Breast epithelium (tissue), 4 donors: Measurements from ENCODE around the gene RTL10. TPM values are rescaled to one million over a fixed set of nuclear protein-coding genes. Genes with fewer than 3 reads are reported as not detected.
A peak's percentile ranks its signal among the peaks of the same experiment; 100 is the strongest.

ENCODE experiments used
- DNase-seq, 2 donors: peaks; one replicate each; pipeline ENCODE4 v3.0.0-alpha.2; 2019; ENCODE audit warnings: low spot score in 2 of 2
- H3K27ac ChIP-seq, 2 donors: fragments of 200-600 bp; sonication (generic) in 1 of 2; one replicate each; pipeline ENCODE4 v1.5.1; 2016 to 2019; ENCODE audit warnings: mild to moderate bottlenecking in 1 of 2
- H3K27me3 ChIP-seq, 2 donors: fragments of 200-600 bp; sonication (generic) in 1 of 2; one replicate each; pipeline versions ENCODE4 v1.5.1 to v1.6.0; 2017 to 2019; ENCODE audit warnings: control low read depth in 1 of 2, mild to moderate bottlenecking in 1 of 2
- H3K36me3 ChIP-seq: fragments of 200-600 bp; one replicate; pipeline ENCODE4 v1.5.1; 2019
- H3K4me1 ChIP-seq, 2 donors: fragments of 200-600 bp; sonication (generic); one replicate each; pipeline ENCODE4 v1.5.1; 2016 to 2019; ENCODE audit warnings: control low read depth in 1 of 2
- H3K4me3 ChIP-seq, 3 donors: fragments of 200-600 bp; sonication (generic); 1 replicate in 2 of 3; 2 replicates in 1 of 3; pipeline ENCODE4 v1.5.1; 2016 to 2019; ENCODE audit warnings: mild to moderate bottlenecking in 3 of 3, moderate library complexity in 2 of 3
- H3K9me3 ChIP-seq, 2 donors: fragments of 200-600 bp; sonication (generic) in 1 of 2; one replicate each; pipeline ENCODE4 v1.5.1; 2016 to 2019; ENCODE audit warnings: control low read depth in 1 of 2
- POLR2A ChIP-seq: fragments of 450-650 bp; IDR thresholded peaks from one replicate; pipeline ENCODE4 v1.6.1; 2016; ENCODE audit warnings: antibody characterized with exemption, mild to moderate bottlenecking, moderate library complexity
- POLR2AphosphoS5 ChIP-seq, 3 donors: sonication (generic); formaldehyde crosslinking; IDR thresholded peaks; one replicate each; pipeline ENCODE4 v1.6.1; 2017; ENCODE audit warnings: antibody characterized with exemption in 3 of 3
- intact Hi-C: fragments of 100-400 bp; cut with DNase I; formaldehyde crosslinking; loops from one replicate; pipeline ENCODE4 v1.15.1; 2023; ENCODE audit warnings: low total_unique reads
- total RNA-seq, 3 donors: library from RNA; depleted of rRNA; stranded (reverse); fragments of >200 nt; gene quantifications; one replicate each; pipeline ENCODE4 v1.1.0, GENCODE V29; 2016
- TF ChIP-seq, protein P1 (sequence below), 3 donors: fragments of 450-650 bp; IDR thresholded peaks; one replicate each; pipeline ENCODE4 v1.5.1; 2016 to 2017; ENCODE audit warnings: antibody characterized with exemption in 3 of 3, mild to moderate bottlenecking in 3 of 3, moderate library complexity in 3 of 3

Gene RTL10
- total RNA-seq, 3 donors from 2014 or later = 6.7 to 21.5 (median 14.1) TPM

DNA sequence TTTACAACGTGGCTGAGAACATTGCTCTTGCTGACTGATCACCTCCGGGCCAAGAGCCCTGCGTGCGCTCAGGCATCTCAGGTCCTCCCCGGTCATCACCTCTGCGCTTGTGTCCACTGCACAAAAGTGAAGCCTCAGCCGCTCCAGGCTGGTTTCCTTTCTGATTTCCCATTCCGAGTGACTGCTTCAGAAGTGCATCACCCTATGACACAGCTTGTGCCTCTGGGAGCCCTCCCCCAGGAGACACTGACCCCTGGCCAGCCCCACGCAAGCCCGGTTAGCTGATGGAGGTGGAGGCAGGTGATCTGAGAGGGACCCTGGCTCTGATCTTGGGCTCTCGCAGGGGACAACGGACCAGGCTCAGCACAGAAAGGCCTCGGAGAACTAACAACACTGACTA lies 38.3 kb upstream of the RTL10 start:
- Histone ChIP-seq H3K36me3 (no peaks in the 10 kb centered on the region), H3K4me3 (no peak overlapping the region), H3K27ac (peak overlapping the region in 1 of 2 donors; percentile 61), H3K9me3 (no peaks in the 10 kb centered on the region), H3K4me1 (peaks cover 0 to 14% of the 10 kb centered on the region in 2 donors), H3K27me3 (no peaks in the 10 kb centered on the region)
- DNase-seq = no peak
- intact Hi-C loops = no loop called here
- TF ChIP-seq POLR2A = no peak
- TF ChIP-seq, protein P1, sequence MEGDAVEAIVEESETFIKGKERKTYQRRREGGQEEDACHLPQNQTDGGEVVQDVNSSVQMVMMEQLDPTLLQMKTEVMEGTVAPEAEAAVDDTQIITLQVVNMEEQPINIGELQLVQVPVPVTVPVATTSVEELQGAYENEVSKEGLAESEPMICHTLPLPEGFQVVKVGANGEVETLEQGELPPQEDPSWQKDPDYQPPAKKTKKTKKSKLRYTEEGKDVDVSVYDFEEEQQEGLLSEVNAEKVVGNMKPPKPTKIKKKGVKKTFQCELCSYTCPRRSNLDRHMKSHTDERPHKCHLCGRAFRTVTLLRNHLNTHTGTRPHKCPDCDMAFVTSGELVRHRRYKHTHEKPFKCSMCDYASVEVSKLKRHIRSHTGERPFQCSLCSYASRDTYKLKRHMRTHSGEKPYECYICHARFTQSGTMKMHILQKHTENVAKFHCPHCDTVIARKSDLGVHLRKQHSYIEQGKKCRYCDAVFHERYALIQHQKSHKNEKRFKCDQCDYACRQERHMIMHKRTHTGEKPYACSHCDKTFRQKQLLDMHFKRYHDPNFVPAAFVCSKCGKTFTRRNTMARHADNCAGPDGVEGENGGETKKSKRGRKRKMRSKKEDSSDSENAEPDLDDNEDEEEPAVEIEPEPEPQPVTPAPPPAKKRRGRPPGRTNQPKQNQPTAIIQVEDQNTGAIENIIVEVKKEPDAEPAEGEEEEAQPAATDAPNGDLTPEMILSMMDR (IDR thresholded peaks at IDR 0.05) = no peak

DNA sequence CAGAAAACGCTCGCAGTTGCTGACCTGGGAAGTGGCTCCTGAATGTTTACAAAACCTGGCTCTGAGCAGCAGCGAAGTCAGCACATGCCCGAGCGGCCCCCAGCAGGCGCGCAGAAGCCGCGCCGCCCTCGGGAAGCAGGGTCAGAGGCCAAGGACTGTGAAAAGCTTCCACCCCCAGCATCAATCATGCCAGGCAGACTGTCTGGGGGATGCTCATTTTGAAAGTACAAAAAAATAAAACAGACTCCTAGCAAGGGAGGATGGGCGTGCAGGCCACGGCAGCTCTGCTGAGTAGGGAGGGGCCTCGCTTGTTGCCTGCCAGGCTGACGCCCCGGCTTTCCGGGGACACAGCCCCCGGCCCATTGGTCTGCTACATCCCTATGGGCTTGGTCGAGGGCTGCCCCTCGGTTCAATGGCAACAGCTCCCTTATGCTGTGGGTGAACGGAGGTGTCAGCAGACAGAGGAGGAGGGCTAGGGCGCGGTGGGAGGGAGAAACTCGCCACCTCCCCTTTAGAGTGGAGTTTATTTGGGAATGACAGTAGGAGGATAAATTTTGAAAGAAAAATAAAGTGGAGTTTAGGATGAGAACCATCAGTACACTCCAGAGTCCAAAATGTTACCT lies 37.7 kb upstream of the RTL10 start:
- Histone ChIP-seq H3K27ac (peak overlapping the region; percentile 33 to 61), H3K4me1 (peaks cover 0 to 14% of the 10 kb centered on the region in 2 donors), H3K27me3 (no peaks in the 10 kb centered on the region), H3K4me3 (peak overlapping the region in 2 of 3 donors; percentile 26 to 53), H3K36me3 (no peaks in the 10 kb centered on the region), H3K9me3 (no peaks in the 10 kb centered on the region)
- DNase-seq = no peak
- intact Hi-C loops = no loop called here
- TF ChIP-seq POLR2AphosphoS5 (IDR thresholded peaks at IDR 0.05) (no peak), POLR2A (no peak)
- TF ChIP-seq, protein P1 (IDR thresholded peaks at IDR 0.05) = no peak

GRCh38 chr22:19891317-19892256 lies 36.9 kb upstream of the RTL10 start:
- H3K4me3 ChIP-seq = peak overlapping the region in 2 of 3 donors; percentile 26 to 53
- TF ChIP-seq, protein P1 (IDR thresholded peaks at IDR 0.05) = no peak
- TF ChIP-seq POLR2A (no peak), POLR2AphosphoS5 (IDR thresholded peaks at IDR 0.05) (no peak)
- no peaks in the 10 kb centered on the region for H3K27me3 ChIP-seq
- peak overlapping the region; percentile 33 to 61 for H3K27ac ChIP-seq
- DNase-seq = no peak
- no peaks in the 10 kb centered on the region for H3K36me3 ChIP-seq
- H3K9me3 ChIP-seq = no peaks in the 10 kb centered on the region
- intact Hi-C loops = no loop called here
- H3K4me1 ChIP-seq = peaks cover 0 to 14% of the 10 kb centered on the region in 2 donors

GRCh38 chr22:19890502-19891316 lies 36.0 kb upstream of the RTL10 start:
- Histone ChIP-seq H3K27ac (peak overlapping the region in 1 of 2 donors; percentile 61), H3K4me1 (peaks cover 0 to 14% of the 10 kb centered on the region in 2 donors), H3K27me3 (no peaks in the 10 kb centered on the region), H3K4me3 (no peak overlapping the region), H3K9me3 (no peaks in the 10 kb centered on the region), H3K36me3 (no peaks in the 10 kb centered on the region)
- intact Hi-C loops = no loop called here
- TF ChIP-seq POLR2A (no peak), POLR2AphosphoS5 (IDR thresholded peaks at IDR 0.05) (no peak)
- TF ChIP-seq, protein P1 (IDR thresholded peaks at IDR 0.05) = no peak
- DNase-seq = no peak
